ENCODE data around the gene MYO18B.

Gene MYO18B

GRCh38 chr22:26035523-26035922, 293.5 kb downstream of the MYO18B start:
- TF ChIP-seq CTCF (IDR thresholded peaks at IDR 0.05; ENCODE audit: low read depth, low read length, missing control alignments) = no peak
- in situ Hi-C loops (cut with HindIII; ENCODE audit: low sequenced_read_pairs) = no loop called here
- no peak overlapping the region for H3K4me3 ChIP-seq (ENCODE audit: low read depth, low read length)
- DNase-seq (ENCODE audit: low read depth) = no peak

- in situ Hi-C loops (cut with HindIII; ENCODE audit: low sequenced_read_pairs) = no loop called here
- H3K4me3 ChIP-seq (ENCODE audit: low read depth, low read length) = no peak overlapping the region
- no peak for DNase-seq (ENCODE audit: low read depth)
- no peak for TF ChIP-seq CTCF (IDR thresholded peaks at IDR 0.05; ENCODE audit: low read depth, low read length, missing control alignments)
Observed at GRCh38 chr22:26038365-26038764, 296.4 kb downstream of the MYO18B start.

GRCh38 chr22:26041931-26042330, 299.9 kb downstream of the MYO18B start:
- H3K4me3 ChIP-seq (ENCODE audit: low read depth, low read length) = no peak overlapping the region
- in situ Hi-C loops (cut with HindIII; ENCODE audit: low sequenced_read_pairs) = no loop called here
- no peak for TF ChIP-seq CTCF (IDR thresholded peaks at IDR 0.05; ENCODE audit: low read depth, low read length, missing control alignments)
- no peak for DNase-seq (ENCODE audit: low read depth)

- no peak for DNase-seq (ENCODE audit: low read depth)
- in situ Hi-C loops (cut with HindIII; ENCODE audit: low sequenced_read_pairs) = no loop called here
- H3K4me3 ChIP-seq (ENCODE audit: low read depth, low read length) = no peak overlapping the region
- TF ChIP-seq CTCF (IDR thresholded peaks at IDR 0.05; ENCODE audit: low read depth, low read length, missing control alignments) = no peak
Observed at GRCh38 chr22:26043031-26043430, 301.0 kb downstream of the MYO18B start.

- TF ChIP-seq CTCF (IDR thresholded peaks at IDR 0.05; ENCODE audit: low read depth, low read length, missing control alignments) = no peak
- in situ Hi-C loops (cut with HindIII; ENCODE audit: low sequenced_read_pairs) = no loop called here
- no peak for DNase-seq (ENCODE audit: low read depth)
- H3K4me3 ChIP-seq (ENCODE audit: low read depth, low read length) = no peak overlapping the region
Observed at GRCh38 chr22:26045051-26045450, 303.1 kb downstream of the MYO18B start.

DNA sequence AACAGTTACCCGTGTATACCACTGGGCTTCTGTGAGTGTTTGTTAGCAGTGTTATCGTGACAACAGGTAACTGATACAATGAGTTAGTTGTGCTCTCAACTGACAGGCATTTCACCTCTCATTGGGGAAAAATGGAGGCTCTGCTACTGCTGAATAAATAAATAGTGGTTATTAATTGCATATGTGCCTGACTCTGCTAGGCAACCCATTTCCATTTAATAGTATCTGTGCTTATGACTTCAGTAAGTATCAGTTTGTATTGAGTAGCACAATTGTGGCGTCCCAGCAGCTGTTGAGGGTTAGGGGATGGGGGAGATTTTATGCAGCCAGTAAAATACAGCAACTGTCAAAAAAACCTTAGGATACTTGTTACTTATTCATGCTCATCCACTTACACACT, 303.9 kb downstream of the MYO18B start:
- DNase-seq (ENCODE audit: low read depth) = no peak
- in situ Hi-C loops (cut with HindIII; ENCODE audit: low sequenced_read_pairs) = no loop called here
- no peak for TF ChIP-seq CTCF (IDR thresholded peaks at IDR 0.05; ENCODE audit: low read depth, low read length, missing control alignments)
- H3K4me3 ChIP-seq (ENCODE audit: low read depth, low read length) = no peak overlapping the region

DNA sequence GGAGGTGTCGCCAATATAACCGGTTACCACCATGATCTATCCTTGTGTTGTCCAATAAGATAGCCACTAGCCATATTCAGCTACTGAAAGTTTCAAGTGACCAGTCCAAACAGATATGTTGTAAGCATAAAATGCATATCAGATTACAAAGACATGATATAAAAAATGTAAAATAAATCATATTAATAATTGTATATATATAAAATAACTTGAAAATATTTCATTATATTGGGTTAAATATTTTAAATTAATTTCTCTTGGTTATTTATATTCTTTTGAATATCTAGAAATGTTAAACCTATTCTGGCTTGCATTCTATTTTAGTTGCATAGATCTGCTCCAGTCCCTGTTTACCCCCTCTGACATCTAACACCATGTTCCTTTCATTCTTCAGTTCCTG, 305.5 kb downstream of the MYO18B start:
- in situ Hi-C loops (cut with HindIII; ENCODE audit: low sequenced_read_pairs) = no loop called here
- H3K4me3 ChIP-seq (ENCODE audit: low read depth, low read length) = no peak overlapping the region
- DNase-seq (ENCODE audit: low read depth) = no peak
- no peak for TF ChIP-seq CTCF (IDR thresholded peaks at IDR 0.05; ENCODE audit: low read depth, low read length, missing control alignments)

Measured in astrocyte of the cerebellum (primary cell).